HL-60 (cell line): ENCODE measurements around the gene PIK3CD.
A peak's percentile ranks its signal among the peaks of the same experiment; 100 is the strongest.

Experiments used
- DNase-seq, 2 experiments: peaks; one replicate each; pipeline ENCODE4 v3.0.0-alpha.2; 2010 to 2020; ENCODE audit warnings: low read depth in 1 of 2, low spot score in 1 of 2
- H3K27ac ChIP-seq: fragments of 250-450 bp; sonication (Bioruptor Pico); replicated peaks from 2 replicates; pipeline ENCODE4 v1.5.1; 2020; ENCODE audit warnings: mild to moderate bottlenecking, moderate library complexity
- H3K27me3 ChIP-seq: fragments of 250-450 bp; sonication (Bioruptor Pico); 2 replicates; pipeline ENCODE4 v1.5.1; 2021; ENCODE audit warnings: mild to moderate bottlenecking, moderate library complexity; ENCODE audit not compliant: insufficient read depth, poor library complexity, severe bottlenecking
- H3K4me3 ChIP-seq: replicated peaks from 2 replicates; pipeline ENCODE4 v1.5.1; 2011; ENCODE audit warnings: mild to moderate bottlenecking, control low read depth, low read length; ENCODE audit not compliant: insufficient read depth
- GABPA ChIP-seq: IDR thresholded peaks from 2 replicates; pipeline ENCODE4 v1.6.1; 2012; ENCODE audit warnings: low read depth
- POLR2AphosphoS5 ChIP-seq: IDR thresholded peaks from 2 replicates; pipeline ENCODE4 v1.6.1; 2012; ENCODE audit warnings: low read depth
- REST ChIP-seq: IDR thresholded peaks from 2 replicates; pipeline ENCODE4 v1.6.1; 2012; ENCODE audit warnings: low read depth; ENCODE audit not compliant: insufficient replicate concordance
- SPI1 ChIP-seq: IDR thresholded peaks from 2 replicates; pipeline ENCODE4 v1.6.1; 2012; ENCODE audit warnings: low read depth, mild to moderate bottlenecking, borderline replicate concordance
- TF ChIP-seq, protein P1 (sequence below): IDR thresholded peaks from one replicate; pipeline ENCODE4 v1.5.1; 2011; ENCODE audit warnings: low read length, control low read depth, inconsistent platforms; ENCODE audit not compliant: insufficient read depth

Gene PIK3CD

GRCh38 chr1:9634582-9634981, 16.9 kb upstream of the PIK3CD start:
- no peak for DNase-seq
- Histone ChIP-seq H3K27ac (no peak overlapping the region), H3K27me3 (no peaks in the 10 kb centered on the region), H3K4me3 (no peak overlapping the region)
- no peak for TF ChIP-seq GABPA
- no peak for TF ChIP-seq POLR2AphosphoS5
- TF ChIP-seq REST = no peak
- TF ChIP-seq, protein P1, sequence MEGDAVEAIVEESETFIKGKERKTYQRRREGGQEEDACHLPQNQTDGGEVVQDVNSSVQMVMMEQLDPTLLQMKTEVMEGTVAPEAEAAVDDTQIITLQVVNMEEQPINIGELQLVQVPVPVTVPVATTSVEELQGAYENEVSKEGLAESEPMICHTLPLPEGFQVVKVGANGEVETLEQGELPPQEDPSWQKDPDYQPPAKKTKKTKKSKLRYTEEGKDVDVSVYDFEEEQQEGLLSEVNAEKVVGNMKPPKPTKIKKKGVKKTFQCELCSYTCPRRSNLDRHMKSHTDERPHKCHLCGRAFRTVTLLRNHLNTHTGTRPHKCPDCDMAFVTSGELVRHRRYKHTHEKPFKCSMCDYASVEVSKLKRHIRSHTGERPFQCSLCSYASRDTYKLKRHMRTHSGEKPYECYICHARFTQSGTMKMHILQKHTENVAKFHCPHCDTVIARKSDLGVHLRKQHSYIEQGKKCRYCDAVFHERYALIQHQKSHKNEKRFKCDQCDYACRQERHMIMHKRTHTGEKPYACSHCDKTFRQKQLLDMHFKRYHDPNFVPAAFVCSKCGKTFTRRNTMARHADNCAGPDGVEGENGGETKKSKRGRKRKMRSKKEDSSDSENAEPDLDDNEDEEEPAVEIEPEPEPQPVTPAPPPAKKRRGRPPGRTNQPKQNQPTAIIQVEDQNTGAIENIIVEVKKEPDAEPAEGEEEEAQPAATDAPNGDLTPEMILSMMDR = no peak
- no peak for TF ChIP-seq SPI1

GRCh38 chr1:9639227-9639626, 12.3 kb upstream of the PIK3CD start:
- DNase-seq = no peak
- Histone ChIP-seq H3K27ac (no peak overlapping the region), H3K27me3 (no peaks in the 10 kb centered on the region), H3K4me3 (no peak overlapping the region)
- TF ChIP-seq GABPA (no peak), POLR2AphosphoS5 (no peak), SPI1 (no peak)
- TF ChIP-seq, protein P1 = no peak

- H3K27ac ChIP-seq = peak overlapping the region; percentile 84
- TF ChIP-seq SPI1 = peak; percentile 42; the same call in 1 of the 2 replicates
- no peak for TF ChIP-seq REST
- no peak for TF ChIP-seq GABPA
- no peak for TF ChIP-seq POLR2AphosphoS5
- TF ChIP-seq, protein P1 = no peak
- no peak overlapping the region for H3K4me3 ChIP-seq
- DNase-seq = peak in 1 of 2 experiments; percentile 84
- H3K27me3 ChIP-seq = no peaks in the 10 kb centered on the region
These were observed 7.9 kb upstream of the PIK3CD start for GRCh38 chr1:9643351-9644256.
